ENCODE results near the gene GOLGA1.

DNA sequence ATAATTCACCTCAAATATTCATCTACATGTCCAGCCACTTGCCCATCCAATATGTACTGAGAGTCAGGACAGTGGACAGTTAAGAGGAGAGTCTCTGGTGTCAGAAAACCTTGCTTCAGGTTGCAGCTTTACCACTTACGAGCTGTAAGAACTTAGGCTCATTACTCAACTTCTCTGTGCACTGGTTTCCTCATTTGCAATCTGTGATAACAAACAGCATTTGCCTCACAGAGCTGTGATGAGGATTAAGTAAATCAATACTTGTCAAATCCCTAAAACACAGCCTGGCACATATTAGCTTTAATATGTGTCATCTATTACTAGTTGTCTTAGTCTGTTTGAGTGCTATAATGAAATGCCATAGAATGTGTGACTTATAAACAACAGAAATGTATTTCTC, 8.6 kb downstream of the GOLGA1 start:
- TF ChIP-seq ZNF550 (CRISPR knock-in tag; IDR thresholded peaks at IDR 0.05; ENCODE audit: borderline replicate concordance) (no peak), EZH2 (conservative IDR thresholded peaks at IDR 0.05; ENCODE audit: low read depth, low read length) (no peak), MEIS1 (CRISPR knock-in tag; IDR thresholded peaks at IDR 0.05; ENCODE audit: borderline replicate concordance) (no peak), TBL1XR1 (IDR thresholded peaks at IDR 0.05; ENCODE audit: borderline replicate concordance, low read length, partially characterized antibody) (no peak), RCOR2 (CRISPR knock-in tag; IDR thresholded peaks at IDR 0.05) (no peak), ZNF431 (CRISPR knock-in tag; IDR thresholded peaks at IDR 0.05; ENCODE audit: borderline replicate concordance, low read depth) (no peak), JDP2 (CRISPR knock-in tag; IDR thresholded peaks at IDR 0.05; ENCODE audit: borderline replicate concordance) (no peak)

All from HepG2 (cell line).